ENCODE data around the gene KLHDC1. TPM values are rescaled to one million over a fixed set of nuclear protein-coding genes. Genes with fewer than 3 reads are reported as not detected.

The KLHDC1 gene
- total and polyA plus RNA-seq, 4 donors: 0.36 to 4.1 (median 2.5) TPM

- WGBS: under 1% methylated on average over 67 of the region's 67 CpGs
- DNase-seq (ENCODE audit: low spot score): peak; percentile 80
- Histone ChIP-seq H3K4me3 (ENCODE audit: low read depth in 1 of 3, low read length in 3 of 3) (peak overlapping the region; percentile 89 to 95 (median 95)), H3K27ac (ENCODE audit: low read depth in 1 of 2, low read length in 2 of 2) (peak overlapping the region; percentile 98 to 99), H3K36me3 (ENCODE audit: control insufficient read depth in 4 of 4, insufficient read depth in 3 of 4, low read depth in 1 of 4, low read length in 3 of 4) (peaks cover 0 to under 1% (median 0%) of the 10 kb centered on the region in 4 donors), H3K9me3 (ENCODE audit: control insufficient read depth in 4 of 4, low read length in 3 of 4) (no peaks in the 10 kb centered on the region), H3K4me1 (ENCODE audit: control insufficient read depth in 4 of 4, insufficient read depth in 4 of 4, low read length in 3 of 4) (peaks cover 4 to 37% (median 19%) of the 10 kb centered on the region in 4 donors), H3K27me3 (ENCODE audit: control insufficient read depth in 4 of 4, insufficient read depth in 4 of 4, low read length in 3 of 4) (no peaks in the 10 kb centered on the region), H3K9ac (ENCODE audit: low read depth in 1 of 2, low read length in 2 of 2) (peak overlapping the region; percentile 98 to 99)
- TF ChIP-seq YY1 (IDR thresholded peaks at IDR 0.05): no peak
- TF ChIP-seq FOXA1 (IDR thresholded peaks at IDR 0.05): no peak
- no peak for TF ChIP-seq MAX (IDR thresholded peaks at IDR 0.05)
- TF ChIP-seq NR2F2 (IDR thresholded peaks at IDR 0.05): no peak
- TF ChIP-seq FOXA2 (IDR thresholded peaks at IDR 0.05): no peak
- TF ChIP-seq HNF4A (conservative IDR thresholded peaks at IDR 0.05): peak; percentile 46 to 67
- TF ChIP-seq SP1 (IDR thresholded peaks at IDR 0.05): peak; percentile 60
- TF ChIP-seq RAD21 (IDR thresholded peaks at IDR 0.05): no peak
- TF ChIP-seq, protein P1, sequence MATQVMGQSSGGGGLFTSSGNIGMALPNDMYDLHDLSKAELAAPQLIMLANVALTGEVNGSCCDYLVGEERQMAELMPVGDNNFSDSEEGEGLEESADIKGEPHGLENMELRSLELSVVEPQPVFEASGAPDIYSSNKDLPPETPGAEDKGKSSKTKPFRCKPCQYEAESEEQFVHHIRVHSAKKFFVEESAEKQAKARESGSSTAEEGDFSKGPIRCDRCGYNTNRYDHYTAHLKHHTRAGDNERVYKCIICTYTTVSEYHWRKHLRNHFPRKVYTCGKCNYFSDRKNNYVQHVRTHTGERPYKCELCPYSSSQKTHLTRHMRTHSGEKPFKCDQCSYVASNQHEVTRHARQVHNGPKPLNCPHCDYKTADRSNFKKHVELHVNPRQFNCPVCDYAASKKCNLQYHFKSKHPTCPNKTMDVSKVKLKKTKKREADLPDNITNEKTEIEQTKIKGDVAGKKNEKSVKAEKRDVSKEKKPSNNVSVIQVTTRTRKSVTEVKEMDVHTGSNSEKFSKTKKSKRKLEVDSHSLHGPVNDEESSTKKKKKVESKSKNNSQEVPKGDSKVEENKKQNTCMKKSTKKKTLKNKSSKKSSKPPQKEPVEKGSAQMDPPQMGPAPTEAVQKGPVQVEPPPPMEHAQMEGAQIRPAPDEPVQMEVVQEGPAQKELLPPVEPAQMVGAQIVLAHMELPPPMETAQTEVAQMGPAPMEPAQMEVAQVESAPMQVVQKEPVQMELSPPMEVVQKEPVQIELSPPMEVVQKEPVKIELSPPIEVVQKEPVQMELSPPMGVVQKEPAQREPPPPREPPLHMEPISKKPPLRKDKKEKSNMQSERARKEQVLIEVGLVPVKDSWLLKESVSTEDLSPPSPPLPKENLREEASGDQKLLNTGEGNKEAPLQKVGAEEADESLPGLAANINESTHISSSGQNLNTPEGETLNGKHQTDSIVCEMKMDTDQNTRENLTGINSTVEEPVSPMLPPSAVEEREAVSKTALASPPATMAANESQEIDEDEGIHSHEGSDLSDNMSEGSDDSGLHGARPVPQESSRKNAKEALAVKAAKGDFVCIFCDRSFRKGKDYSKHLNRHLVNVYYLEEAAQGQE (IDR thresholded peaks at IDR 0.05): no peak
- TF ChIP-seq RXRA (IDR thresholded peaks at IDR 0.05): peak in 1 of 2 donors; percentile 36
- TF ChIP-seq GABPA (IDR thresholded peaks at IDR 0.05 in 1 of 2, conservative IDR thresholded peaks at IDR 0.05 in 1 of 2): no peak
- peak; percentile 41 for TF ChIP-seq HNF4G (IDR thresholded peaks at IDR 0.05)
- TF ChIP-seq ZBTB33 (IDR thresholded peaks at IDR 0.05): no peak
- TF ChIP-seq TAF1 (conservative IDR thresholded peaks at IDR 0.05): peak; percentile 81
- TF ChIP-seq JUND (IDR thresholded peaks at IDR 0.05): no peak
- TF ChIP-seq EGR1 (IDR thresholded peaks at IDR 0.05; ENCODE audit: low read depth in 2 of 2): peak in 1 of 2 donors; percentile 13
- TF ChIP-seq, protein P2, sequence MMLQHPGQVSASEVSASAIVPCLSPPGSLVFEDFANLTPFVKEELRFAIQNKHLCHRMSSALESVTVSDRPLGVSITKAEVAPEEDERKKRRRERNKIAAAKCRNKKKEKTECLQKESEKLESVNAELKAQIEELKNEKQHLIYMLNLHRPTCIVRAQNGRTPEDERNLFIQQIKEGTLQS (IDR thresholded peaks at IDR 0.05): no peak
- TF ChIP-seq, protein P3, sequence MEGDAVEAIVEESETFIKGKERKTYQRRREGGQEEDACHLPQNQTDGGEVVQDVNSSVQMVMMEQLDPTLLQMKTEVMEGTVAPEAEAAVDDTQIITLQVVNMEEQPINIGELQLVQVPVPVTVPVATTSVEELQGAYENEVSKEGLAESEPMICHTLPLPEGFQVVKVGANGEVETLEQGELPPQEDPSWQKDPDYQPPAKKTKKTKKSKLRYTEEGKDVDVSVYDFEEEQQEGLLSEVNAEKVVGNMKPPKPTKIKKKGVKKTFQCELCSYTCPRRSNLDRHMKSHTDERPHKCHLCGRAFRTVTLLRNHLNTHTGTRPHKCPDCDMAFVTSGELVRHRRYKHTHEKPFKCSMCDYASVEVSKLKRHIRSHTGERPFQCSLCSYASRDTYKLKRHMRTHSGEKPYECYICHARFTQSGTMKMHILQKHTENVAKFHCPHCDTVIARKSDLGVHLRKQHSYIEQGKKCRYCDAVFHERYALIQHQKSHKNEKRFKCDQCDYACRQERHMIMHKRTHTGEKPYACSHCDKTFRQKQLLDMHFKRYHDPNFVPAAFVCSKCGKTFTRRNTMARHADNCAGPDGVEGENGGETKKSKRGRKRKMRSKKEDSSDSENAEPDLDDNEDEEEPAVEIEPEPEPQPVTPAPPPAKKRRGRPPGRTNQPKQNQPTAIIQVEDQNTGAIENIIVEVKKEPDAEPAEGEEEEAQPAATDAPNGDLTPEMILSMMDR (IDR thresholded peaks at IDR 0.05; ENCODE audit: low read depth, low read length, missing input control): no peak
Measured at GRCh38 chr14:49768301-49769121, 75.6 kb downstream of the KLHDC1 start.

Data from liver (tissue), 9 donors.